ENCODE measurements around the gene OMG.

Gene OMG

DNA sequence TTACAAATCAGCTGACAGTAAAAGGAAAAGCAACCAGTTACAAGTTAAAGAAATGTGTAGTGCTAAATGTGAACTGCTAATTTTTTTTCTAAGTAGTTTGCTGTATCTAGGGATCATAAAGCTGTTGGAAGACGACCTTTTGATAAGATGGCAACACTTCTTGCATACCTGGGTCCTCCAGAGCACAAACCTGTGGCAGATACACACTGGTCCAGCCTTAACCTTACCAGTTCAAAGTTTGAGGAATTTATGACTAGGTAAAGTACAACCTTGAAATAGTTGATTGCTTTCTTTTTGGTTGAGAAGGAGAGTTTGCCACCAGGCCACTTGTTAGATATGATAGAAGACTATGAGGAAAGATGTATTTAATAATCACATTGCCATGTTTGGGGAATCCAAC, 35.4 kb downstream of the OMG start:
- DNase-seq, result no peak

DNA sequence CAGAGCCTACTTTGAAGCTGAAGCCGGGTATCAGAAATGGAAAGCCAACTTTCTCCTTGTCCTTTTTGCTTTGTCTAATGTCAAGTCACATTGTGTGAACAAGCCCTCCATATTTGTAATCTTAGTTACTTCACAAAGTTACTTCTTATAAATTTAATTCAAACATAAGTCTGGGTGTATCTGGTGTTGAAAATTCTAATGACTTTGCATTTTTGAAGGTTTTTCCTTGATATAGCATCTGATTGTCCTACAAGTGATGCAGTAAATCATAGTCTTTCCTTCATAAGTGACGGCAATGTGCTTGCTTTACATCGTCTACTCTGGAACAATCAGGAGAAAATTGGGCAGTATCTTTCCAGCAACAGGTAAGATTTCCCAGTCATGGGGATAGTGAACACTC, 36.9 kb downstream of the OMG start:
- DNase-seq, result no peak

DNA sequence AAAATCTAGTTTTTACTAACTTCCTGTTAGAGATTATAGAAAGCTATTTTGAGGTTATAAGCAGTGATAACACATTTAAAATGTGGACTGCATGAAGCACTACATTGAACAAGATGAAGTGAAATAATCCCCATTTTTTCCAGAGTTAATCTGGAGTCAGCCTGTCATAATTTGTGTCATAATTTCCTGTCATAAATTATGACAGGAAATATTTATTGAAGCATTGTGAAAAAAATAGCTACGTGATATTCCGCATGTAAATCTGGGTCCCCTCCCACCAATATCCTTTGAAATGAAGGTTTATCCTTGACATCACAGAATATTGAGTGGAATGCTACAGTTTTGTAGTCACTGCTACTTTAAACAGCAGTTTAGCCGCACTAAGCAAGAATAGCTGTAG, 40.1 kb downstream of the OMG start:
- no peak for DNase-seq

DNA sequence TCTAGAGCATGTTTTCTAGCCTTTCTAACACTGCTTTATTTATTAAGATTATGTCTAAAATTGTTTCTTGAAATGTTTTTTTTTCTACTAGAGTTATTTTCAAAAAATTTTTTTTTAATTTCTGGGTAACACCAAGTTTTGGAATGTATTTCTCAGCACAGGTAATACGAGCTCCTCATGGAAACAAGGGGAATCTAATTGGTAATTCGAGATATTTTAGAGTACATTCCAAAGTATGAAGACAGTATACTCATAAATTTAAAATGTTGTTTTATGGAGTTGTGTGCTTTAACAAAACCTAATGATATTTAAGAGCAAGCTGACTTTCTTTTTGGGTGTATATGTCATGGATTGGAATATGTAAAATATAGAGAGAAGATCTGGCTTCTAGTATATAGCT, 42.4 kb downstream of the OMG start:
- no peak for DNase-seq

DNA sequence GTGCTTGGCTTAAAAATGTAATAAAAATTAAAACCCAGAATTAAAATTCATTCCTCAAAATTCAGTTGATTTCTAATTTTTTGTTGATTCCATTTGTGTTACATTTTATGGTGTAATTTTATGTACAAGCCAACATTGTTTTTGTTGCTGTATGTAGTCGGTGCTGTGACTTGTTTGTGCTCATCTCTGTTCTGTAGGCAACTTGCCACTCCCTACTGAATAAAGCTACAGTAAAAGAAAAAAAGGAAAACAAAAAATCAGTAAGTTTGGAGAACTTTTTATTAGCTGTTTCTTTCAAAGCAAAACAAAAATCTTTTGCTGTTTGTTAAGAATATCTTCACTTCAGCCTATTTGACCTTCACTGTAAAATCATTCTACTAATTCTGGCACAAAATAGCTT, 44.3 kb downstream of the OMG start:
- no peak for DNase-seq

DNA sequence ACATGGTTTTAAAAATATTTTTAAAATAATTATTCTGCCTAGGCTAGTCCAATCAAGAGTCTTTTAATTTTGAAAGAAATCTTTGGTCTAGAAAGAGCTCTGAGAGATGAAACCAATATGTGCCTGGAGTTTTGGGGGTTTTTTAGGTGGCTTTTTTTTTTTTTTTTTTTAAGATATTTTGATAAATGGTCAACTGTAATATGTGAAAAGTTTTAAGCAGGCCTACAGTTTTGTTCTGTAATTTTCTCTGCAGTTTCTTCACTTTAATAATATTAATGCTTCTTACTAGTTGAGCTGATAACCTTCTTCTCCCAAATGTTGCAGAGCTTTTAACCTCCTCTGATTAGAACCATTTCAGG, 45.1 kb downstream of the OMG start:
- DNase-seq, result no peak

DNA sequence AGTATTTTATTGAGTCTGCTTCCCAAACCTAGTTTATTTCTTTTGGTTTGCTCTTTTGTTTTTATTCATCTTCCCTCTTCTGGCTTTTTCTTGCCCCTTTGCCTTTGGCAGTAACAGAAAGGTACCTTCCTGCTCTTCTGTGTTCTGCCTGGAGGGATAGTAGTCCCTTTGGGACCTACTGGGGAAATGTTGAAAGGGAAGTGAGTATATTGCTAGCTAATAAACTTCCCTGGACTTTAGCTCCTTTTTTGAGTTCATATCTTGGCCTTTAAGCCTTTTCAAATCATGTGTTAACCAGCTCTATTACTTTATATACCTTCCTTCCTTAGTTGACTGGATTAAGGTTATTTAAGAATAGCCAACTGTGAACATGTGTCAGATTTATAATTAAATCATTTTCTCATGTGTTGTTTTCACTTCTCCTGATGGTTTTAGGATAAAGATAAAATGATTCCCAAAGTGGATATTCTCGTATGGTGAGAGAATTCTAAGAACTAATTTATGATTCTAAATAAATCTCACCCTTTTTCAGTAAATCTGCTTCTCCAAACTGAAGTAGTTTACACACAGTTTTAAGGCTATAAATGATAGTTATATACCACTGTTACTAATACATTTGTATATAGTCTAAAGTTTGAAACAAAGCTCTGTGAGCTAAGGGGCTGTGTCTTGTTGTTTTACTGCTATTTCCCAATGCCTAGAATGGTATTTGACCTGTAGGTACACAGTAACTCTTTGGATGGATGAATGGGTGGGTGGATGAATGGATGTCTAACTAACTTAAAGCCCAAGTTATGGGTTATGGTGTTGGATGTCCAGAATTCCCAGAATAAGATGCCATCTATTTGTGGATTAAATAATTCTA, 45.7 kb downstream of the OMG start:
- no peak for DNase-seq

DNA sequence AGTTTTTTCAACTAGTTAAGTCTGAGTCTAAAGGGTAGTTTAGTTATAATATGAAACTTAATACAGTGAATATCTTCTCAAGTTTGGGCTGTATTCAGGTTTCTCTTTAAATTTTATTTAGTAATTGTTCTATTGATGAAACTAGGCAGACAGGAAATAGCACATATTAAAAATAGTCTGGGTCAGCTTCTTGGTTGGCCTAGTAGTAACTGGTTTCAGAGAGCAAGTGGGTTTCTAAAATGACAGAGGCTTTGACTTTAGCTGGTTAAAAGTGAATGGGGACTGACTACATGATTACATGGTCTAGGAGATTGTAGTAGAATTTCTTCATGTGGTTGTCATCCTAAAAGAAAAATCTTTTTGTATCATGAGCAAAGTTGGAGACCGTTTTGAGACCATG, 46.8 kb downstream of the OMG start:
- DNase-seq, result no peak

DNA sequence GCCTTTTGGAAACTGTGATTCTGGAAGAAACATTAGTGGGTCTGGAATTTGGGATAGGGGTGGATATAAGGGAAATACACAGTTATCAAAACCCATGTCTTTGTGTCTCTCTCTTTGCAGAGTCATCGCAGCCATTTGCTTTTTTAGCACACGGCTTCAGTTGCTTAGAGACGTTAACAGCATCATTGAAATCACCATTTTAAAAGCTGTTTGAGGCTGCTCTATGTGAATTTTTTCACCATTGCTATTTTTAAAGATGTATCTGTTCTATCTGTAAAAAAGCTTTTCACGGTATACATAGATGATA, 47.3 kb downstream of the OMG start:
- no peak for DNase-seq

DNA sequence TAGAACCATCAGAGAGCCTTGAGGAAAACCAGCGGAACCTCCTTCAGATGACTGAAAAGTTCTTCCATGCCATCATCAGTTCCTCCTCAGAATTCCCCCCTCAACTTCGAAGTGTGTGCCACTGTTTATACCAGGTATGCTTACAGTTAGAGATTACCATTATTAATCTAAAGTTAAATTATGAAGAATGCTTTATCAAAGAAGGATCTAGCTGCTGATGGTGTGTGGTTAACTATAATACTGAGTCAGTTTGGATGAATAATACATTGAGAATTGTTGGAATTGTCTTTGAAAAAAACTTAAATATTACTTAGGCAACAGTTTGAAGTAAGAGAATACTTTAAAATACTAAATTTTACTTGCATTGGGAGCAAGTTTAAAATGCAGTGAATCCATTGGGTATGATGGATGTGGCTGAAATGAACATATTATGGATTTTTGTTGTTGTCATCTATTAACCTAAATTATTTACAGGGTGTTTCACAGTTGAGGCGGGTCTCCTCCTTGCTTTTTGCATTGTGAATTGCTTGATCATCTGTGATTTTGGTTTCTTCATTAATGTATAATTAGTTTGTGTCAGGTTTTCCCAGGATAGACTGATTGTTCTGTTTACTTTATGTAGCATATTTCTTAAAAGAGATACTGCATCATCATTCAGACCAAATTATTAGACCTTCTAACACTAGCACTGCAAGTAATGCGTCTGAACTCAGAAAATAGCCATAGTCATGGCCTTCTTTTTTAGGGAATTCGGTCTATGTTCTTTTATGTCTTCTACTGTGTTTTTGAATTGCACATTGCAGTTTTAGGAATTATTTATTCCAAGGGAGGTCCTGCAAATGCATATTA, 47.8 kb downstream of the OMG start:
- no peak for DNase-seq

Measured in NCI-H2227 treated with DMSO at 0.1 percent for 48 hours (cell line).